IMR-90 (cell line): ENCODE data around the gene MSI2. TPM values are rescaled to one million over a fixed set of nuclear protein-coding genes. Genes with fewer than 3 reads are reported as not detected.

Experiments
- ATAC-seq: fragments of 200-7000 bp; cut with Tn5 transposase; 2 replicates; pipeline ENCODE4 v1.9.1; 2020; ENCODE audit warnings: low read depth, mild to moderate bottlenecking, moderate library complexity
- BruUV-seq: library from RNA; stranded (reverse); fragments of 400-500 nt; replicated peaks from 2 replicates; lab custom pipeline; 2021; lab: Mats Ljungman, UMichigan
- CTCF ChIA-PET: fragments of 300-600 bp; formaldehyde crosslinking; extraction: SDS; loops from one replicate; lab custom pipeline; 2021; ENCODE audit warnings: antibody characterized with exemption; lab: Yijun Ruan, JAX
- POLR2A ChIA-PET: fragments of 300-600 bp; sonication (Branson Sonifier 250); formaldehyde crosslinking; loops from one replicate; lab custom pipeline; 2022; ENCODE audit warnings: antibody characterized with exemption; ENCODE audit not compliant: unreplicated experiment; lab: Charles Lee
- DNase-seq: peaks from one replicate; pipeline ENCODE4 v3.0.0; 2013
- H2AFZ ChIP-seq: replicated peaks from 2 replicates; pipeline ENCODE3; 2013; ENCODE audit warnings: low read length, mild to moderate bottlenecking; ENCODE audit not compliant: poor library complexity
- H2AK5ac ChIP-seq: 2 replicates; pipeline ENCODE4 v1.6.1; 2013; ENCODE audit warnings: low read depth, low read length, inconsistent platforms
- H2AK9ac ChIP-seq: replicated peaks from 2 replicates; pipeline ENCODE3; 2013; ENCODE audit warnings: mild to moderate bottlenecking, low read depth, low read length, moderate library complexity; ENCODE audit not compliant: poor library complexity
- H2BK120ac ChIP-seq: 2 replicates; pipeline ENCODE4 v1.6.1; 2013; ENCODE audit warnings: low read depth, low read length, inconsistent platforms
- H2BK15ac ChIP-seq: 3 replicates; pipeline ENCODE4 v1.6.1; 2013; ENCODE audit warnings: low read depth, low read length, inconsistent platforms
- H2BK20ac ChIP-seq: 2 replicates; pipeline ENCODE4 v1.6.1; 2013; ENCODE audit warnings: low read depth, mild to moderate bottlenecking, inconsistent platforms, low read length, moderate library complexity
- H2BK5ac ChIP-seq: 2 replicates; pipeline ENCODE4 v1.6.1; 2013; ENCODE audit warnings: mild to moderate bottlenecking, low read depth, low read length, inconsistent platforms; ENCODE audit not compliant: poor library complexity, severe bottlenecking
- H3K14ac ChIP-seq: replicated peaks from 2 replicates; pipeline ENCODE4 v1.6.1; 2013; ENCODE audit warnings: low read depth, low read length, inconsistent platforms
- H3K18ac ChIP-seq: 2 replicates; pipeline ENCODE4 v1.6.1; 2013; ENCODE audit warnings: low read depth, low read length, control low read depth
- H3K23ac ChIP-seq: 2 replicates; pipeline ENCODE4 v1.6.1; 2013; ENCODE audit warnings: low read depth, low read length, inconsistent platforms
- H3K27ac ChIP-seq: 2 replicates; pipeline ENCODE4 v1.5.1; 2013; ENCODE audit warnings: mild to moderate bottlenecking, control low read depth, low read length; ENCODE audit not compliant: insufficient read depth
- H3K27me3 ChIP-seq: 2 replicates; pipeline ENCODE4 v1.6.1; 2013; ENCODE audit warnings: low read length; ENCODE audit not compliant: control insufficient read depth, insufficient read depth
- H3K36me3 ChIP-seq: 2 replicates; pipeline ENCODE4 v1.6.1; 2013; ENCODE audit warnings: low read length, mixed read lengths; ENCODE audit not compliant: control insufficient read depth, insufficient read depth
- H3K4ac ChIP-seq: 2 replicates; pipeline ENCODE4 v1.6.1; 2013; ENCODE audit warnings: low read depth, low read length, inconsistent platforms
- H3K4me1 ChIP-seq: 2 replicates; pipeline ENCODE4 v1.6.1; 2013; ENCODE audit warnings: low read length, mixed read lengths; ENCODE audit not compliant: control insufficient read depth, insufficient read depth
- H3K4me2 ChIP-seq: 2 replicates; pipeline ENCODE4 v1.6.1; 2013; ENCODE audit warnings: low read depth, mild to moderate bottlenecking, control low read depth, low read length, moderate library complexity
- H3K4me3 ChIP-seq: 2 replicates; pipeline ENCODE4 v1.5.1; 2013; ENCODE audit warnings: low read depth, mild to moderate bottlenecking, control low read depth, low read length, moderate library complexity; ENCODE audit not compliant: insufficient read depth
- H3K56ac ChIP-seq: 2 replicates; pipeline ENCODE4 v1.6.1; 2013; ENCODE audit warnings: low read length, inconsistent platforms; ENCODE audit not compliant: insufficient read depth; ENCODE audit errors: extremely low read depth
- H3K79me1 ChIP-seq, 2 experiments: 2 replicates each; pipeline ENCODE4 v1.6.1; 2013; ENCODE audit warnings: low read length in 2 of 2, inconsistent platforms in 1 of 2, low read depth in 1 of 2
- H3K9ac ChIP-seq: 2 replicates; pipeline ENCODE4 v1.6.1; 2013; ENCODE audit warnings: low read depth, low read length, control low read depth
- H3K9me1 ChIP-seq: 2 replicates; pipeline ENCODE4 v1.6.1; 2013; ENCODE audit warnings: low read length, inconsistent platforms; ENCODE audit not compliant: insufficient read depth
- H3K9me3 ChIP-seq: 2 replicates; pipeline ENCODE4 v1.6.1; 2013; ENCODE audit warnings: low read length; ENCODE audit not compliant: control insufficient read depth, insufficient read depth
- H4K20me1 ChIP-seq: 2 replicates; pipeline ENCODE4 v1.6.1; 2013; ENCODE audit warnings: low read length, inconsistent platforms; ENCODE audit not compliant: insufficient read depth
- H4K5ac ChIP-seq: 2 replicates; pipeline ENCODE4 v1.6.1; 2013; ENCODE audit warnings: mild to moderate bottlenecking, low read depth, low read length, control low read depth
- H4K8ac ChIP-seq, 2 experiments: 2 replicates each; pipeline ENCODE4 v1.6.1; 2013; ENCODE audit warnings: low read depth in 2 of 2, low read length in 2 of 2, control low read depth in 1 of 2, inconsistent platforms in 1 of 2
- H4K91ac ChIP-seq: 2 replicates; pipeline ENCODE4 v1.6.1; 2013; ENCODE audit warnings: low read depth, low read length, inconsistent platforms; ENCODE audit not compliant: insufficient read depth
- BHLHE40 ChIP-seq: fragments of 150-350 bp; IDR thresholded peaks from 2 replicates; pipeline ENCODE4 v1.6.1; 2016; ENCODE audit warnings: mild to moderate bottlenecking, low read depth, low read length
- CEBPB ChIP-seq: IDR thresholded peaks from 2 replicates; pipeline ENCODE4 v1.6.1; 2012; ENCODE audit warnings: low read depth, low read length, improper control_type of control experiment
- FOS ChIP-seq: fragments of 150-350 bp; IDR thresholded peaks from 2 replicates; pipeline ENCODE4 v1.6.1; 2016; ENCODE audit warnings: low read depth, low read length
- MAFK ChIP-seq: IDR thresholded peaks from 2 replicates; pipeline ENCODE4 v1.6.1; 2012; ENCODE audit warnings: low read depth, low read length, improper control_type of control experiment
- MAZ ChIP-seq: IDR thresholded peaks from 2 replicates; pipeline ENCODE4 v1.6.1; 2012; ENCODE audit warnings: low read depth, mild to moderate bottlenecking, low read length, improper control_type of control experiment, moderate library complexity, borderline replicate concordance
- MXI1 ChIP-seq: IDR thresholded peaks from 2 replicates; pipeline ENCODE4 v1.6.1; 2012; ENCODE audit warnings: low read depth, mild to moderate bottlenecking, low read length, moderate library complexity, borderline replicate concordance
- NFE2L2 ChIP-seq: fragments of 150-350 bp; IDR thresholded peaks from 2 replicates; pipeline ENCODE4 v1.6.1; 2016; ENCODE audit warnings: low read depth, mild to moderate bottlenecking, low read length
- POLR2A ChIP-seq: IDR thresholded peaks from 2 replicates; pipeline ENCODE4 v1.6.1; 2012; ENCODE audit warnings: mild to moderate bottlenecking, low read depth, low read length
- RAD21 ChIP-seq: IDR thresholded peaks from 2 replicates; pipeline ENCODE4 v1.6.1; 2012; ENCODE audit warnings: low read length, improper control_type of control experiment
- RCOR1 ChIP-seq: IDR thresholded peaks from 2 replicates; pipeline ENCODE4 v1.6.1; 2012; ENCODE audit warnings: mild to moderate bottlenecking, low read length, improper control_type of control experiment; ENCODE audit not compliant: insufficient replicate concordance
- WGBS, 2 experiments: methylation state at CpG; one replicate each; pipeline versions ENCODE4 v1.1.5 to v1.1.7; 2013; ENCODE audit warnings: missing lambda C conversion rate in 2 of 2; ENCODE audit not compliant: insufficient read length in 1 of 2; ENCODE audit errors: extremely low coverage in 2 of 2; 5-methylcytosine and 5-hydroxymethylcytosine counted together
- dilution Hi-C: fragments of 300-500 bp; cut with HindIII; formaldehyde crosslinking; loops from one replicate; pipeline ENCODE4 v1.14.3; 2018; ENCODE audit warnings: low sequenced_read_pairs; ENCODE audit not compliant: unreplicated experiment
- in situ Hi-C: fragments of 300-500 bp; cut with MboI; formaldehyde crosslinking; loops from 3 replicates; pipeline ENCODE4 v1.14.3; 2019; ENCODE audit warnings: low sequenced_read_pairs, inconsistent platforms, mixed read lengths
- intact Hi-C: fragments of 100-400 bp; cut with micrococcal nuclease; formaldehyde crosslinking; loops from 2 replicates; pipeline ENCODE4 v1.10.0; 2022
- polyA plus RNA-seq, 3 experiments: library from polyadenylated mRNA; depleted of rRNA; stranded (reverse); fragments of >200 nt; gene quantifications; 2 replicates each; pipeline ENCODE4 v1.2.3, GENCODE V29; 2012; ENCODE audit warnings: low replicate concordance in 1 of 3
- total RNA-seq: library from RNA; depleted of rRNA; stranded (reverse); fragments of >200 nt; gene quantifications from 2 replicates; pipeline ENCODE4 v1.2.3, GENCODE V29; 2012
- TF ChIP-seq, protein P1 (sequence below): fragments of 150-350 bp; IDR thresholded peaks from 2 replicates; pipeline ENCODE4 v1.6.1; 2016; ENCODE audit warnings: low read depth, mild to moderate bottlenecking, low read length, moderate library complexity, borderline replicate concordance
- TF ChIP-seq, protein P2 (sequence below): fragments of 150-350 bp; IDR thresholded peaks from 2 replicates; pipeline ENCODE4 v1.6.1; 2017; ENCODE audit warnings: mild to moderate bottlenecking, antibody characterized with exemption, low read length, low read depth

MSI2 gene
- total and polyA plus RNA-seq, 2 of the 4 experiments (the other 2 are of a cell fraction) = 13.0 to 16.0 TPM

DNA sequence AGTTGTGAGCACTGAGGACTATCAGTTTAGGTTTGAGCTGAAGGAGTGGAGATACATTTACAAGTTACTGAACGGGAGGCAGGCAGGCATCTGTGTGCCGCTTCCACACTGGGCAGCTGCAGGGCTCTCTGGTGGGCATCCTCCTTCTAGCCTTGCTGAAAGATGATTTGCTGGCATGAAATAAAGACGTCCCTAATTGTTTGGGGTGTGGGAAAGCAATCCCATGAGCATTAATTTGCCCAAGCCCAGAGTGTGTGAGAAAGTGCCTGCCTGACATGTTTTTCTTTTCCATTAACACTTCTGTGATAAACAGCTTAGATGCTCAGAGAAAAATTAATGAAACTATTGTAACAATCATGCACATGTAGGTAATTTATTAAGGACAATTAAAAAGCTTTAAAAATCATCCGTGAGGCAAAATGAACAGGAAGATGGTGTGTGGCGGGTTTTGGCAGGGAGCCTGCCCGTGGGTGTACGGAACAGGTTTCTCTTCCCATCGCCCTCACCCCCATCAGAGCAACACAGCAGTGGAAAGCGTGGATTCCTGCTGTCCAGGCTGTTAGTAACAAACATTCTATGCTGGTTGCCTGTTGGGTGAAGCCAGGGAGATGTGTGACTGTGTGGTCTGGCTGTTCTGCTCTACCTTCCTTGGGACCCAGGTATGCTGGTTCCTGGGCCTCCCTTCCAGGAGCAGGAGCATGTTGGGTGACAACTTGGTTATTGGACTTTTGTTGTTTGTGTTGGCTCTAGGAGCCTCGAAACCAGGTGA is 191.9 kb downstream of the MSI2 start:
- Histone ChIP-seq H4K8ac (no peak overlapping the region), H4K5ac (no peak overlapping the region), H3K9me3 (no peaks in the 10 kb centered on the region), H3K23ac (no peak overlapping the region), H2AK5ac (peak overlapping the region; percentile 16; the same call in 1 of the 2 replicates), H2AFZ (no peak overlapping the region), H3K56ac (no peak overlapping the region), H3K14ac (no peak overlapping the region), H3K4me3 (no peak overlapping the region), H3K18ac (no peak overlapping the region), H2BK15ac (no peak overlapping the region), H3K9me1 (peaks cover 20% of the 10 kb centered on the region), H3K4ac (no peak overlapping the region), H3K27ac (no peak overlapping the region), H2AK9ac (peak overlapping the region; percentile 53), H2BK120ac (no peak overlapping the region), H3K9ac (no peak overlapping the region), H3K4me1 (peaks cover 14% of the 10 kb centered on the region), H4K91ac (no peak overlapping the region), H3K4me2 (no peak overlapping the region), H2BK5ac (no peak overlapping the region), H3K79me1 (peaks cover 10 to 26% of the 10 kb centered on the region in 2 experiments; a peak in 3 of 4 replicates), H3K27me3 (no peaks in the 10 kb centered on the region), H3K36me3 (no peaks in the 10 kb centered on the region), H2BK20ac (no peak overlapping the region), H4K20me1 (no peaks in the 10 kb centered on the region)
- in situ Hi-C loops = no loop called here
- TF ChIP-seq, protein P1, sequence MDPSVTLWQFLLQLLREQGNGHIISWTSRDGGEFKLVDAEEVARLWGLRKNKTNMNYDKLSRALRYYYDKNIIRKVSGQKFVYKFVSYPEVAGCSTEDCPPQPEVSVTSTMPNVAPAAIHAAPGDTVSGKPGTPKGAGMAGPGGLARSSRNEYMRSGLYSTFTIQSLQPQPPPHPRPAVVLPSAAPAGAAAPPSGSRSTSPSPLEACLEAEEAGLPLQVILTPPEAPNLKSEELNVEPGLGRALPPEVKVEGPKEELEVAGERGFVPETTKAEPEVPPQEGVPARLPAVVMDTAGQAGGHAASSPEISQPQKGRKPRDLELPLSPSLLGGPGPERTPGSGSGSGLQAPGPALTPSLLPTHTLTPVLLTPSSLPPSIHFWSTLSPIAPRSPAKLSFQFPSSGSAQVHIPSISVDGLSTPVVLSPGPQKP = no peak
- TF ChIP-seq MAFK = no peak
- no peak for TF ChIP-seq POLR2A
- no peak for TF ChIP-seq NFE2L2
- no peak for TF ChIP-seq RAD21
- no peak for TF ChIP-seq MXI1
- TF ChIP-seq, protein P2, sequence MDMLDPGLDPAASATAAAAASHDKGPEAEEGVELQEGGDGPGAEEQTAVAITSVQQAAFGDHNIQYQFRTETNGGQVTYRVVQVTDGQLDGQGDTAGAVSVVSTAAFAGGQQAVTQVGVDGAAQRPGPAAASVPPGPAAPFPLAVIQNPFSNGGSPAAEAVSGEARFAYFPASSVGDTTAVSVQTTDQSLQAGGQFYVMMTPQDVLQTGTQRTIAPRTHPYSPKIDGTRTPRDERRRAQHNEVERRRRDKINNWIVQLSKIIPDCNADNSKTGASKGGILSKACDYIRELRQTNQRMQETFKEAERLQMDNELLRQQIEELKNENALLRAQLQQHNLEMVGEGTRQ = no peak
- no peak for TF ChIP-seq RCOR1
- no peak for TF ChIP-seq MAZ
- no peak for TF ChIP-seq BHLHE40
- no peak for TF ChIP-seq FOS
- TF ChIP-seq CEBPB = no peak
- dilution Hi-C loops = no loop called here
- POLR2A ChIA-PET = no interaction called here
- ATAC-seq = no peak
- intact Hi-C loops = no loop called here
- CTCF ChIA-PET = no interaction called here
- no peak for DNase-seq
- 89% methylated on average over 3 of the region's 10 CpGs; no CpG with 5 or more reads in 1 of the 2 experiments for WGBS, 2 experiments
- BruUV-seq = no TSS peak
